Measurements from ENCODE around the gene L3MBTL4. TPM values are rescaled to one million over a fixed set of nuclear protein-coding genes. Genes with fewer than 3 reads are reported as not detected.

The L3MBTL4 gene
- total RNA-seq, 6 experiments from 2014 or later, result 8.2 to 16.0 (median 11.3) TPM

GRCh38 chr18:6297875-6298274 lies 116.8 kb downstream of the L3MBTL4 start:
- H3K27ac ChIP-seq, result no peak overlapping the region
- intact Hi-C loops (cut with DNase I), result no loop called here
- 74% methylated on average over 2 of the region's 2 CpGs for WGBS (ENCODE audit: insufficient coverage, low coverage, low lambda C conversion rate, missing lambda C conversion rate)
- ATAC-seq, result no peak
- TF ChIP-seq CTCF (IDR thresholded peaks at IDR 0.05) (no peak), POLR2A (IDR thresholded peaks at IDR 0.05) (no peak)
- DNase-seq, result no peak
- no peaks in the 10 kb centered on the region for H3K4me1 ChIP-seq
- no peaks in the 10 kb centered on the region for H3K9me3 ChIP-seq
- H3K27me3 ChIP-seq, result no peaks in the 10 kb centered on the region
- peaks cover 0 to 11% (median 0%) of the 10 kb centered on the region in 4 donors for H3K36me3 ChIP-seq
- no peak overlapping the region for H3K4me3 ChIP-seq

GRCh38 chr18:6294148-6294784 lies 120.4 kb downstream of the L3MBTL4 start:
- WGBS (ENCODE audit: insufficient coverage, low coverage, low lambda C conversion rate, missing lambda C conversion rate), result 20% methylated on average over 4 of the region's 4 CpGs
- peak overlapping the region in 2 of 3 donors; percentile 8 to 47 for H3K27ac ChIP-seq
- no peaks in the 10 kb centered on the region for H3K36me3 ChIP-seq
- intact Hi-C loops (cut with DNase I), result no loop called here
- H3K4me1 ChIP-seq, result no peaks in the 10 kb centered on the region
- peak in 1 of 3 donors; percentile 26 for DNase-seq
- ATAC-seq, result peak; percentile 72 to 96 (median 89)
- no peaks in the 10 kb centered on the region for H3K9me3 ChIP-seq
- H3K27me3 ChIP-seq, result no peaks in the 10 kb centered on the region
- TF ChIP-seq POLR2A (IDR thresholded peaks at IDR 0.05) (no peak), CTCF (IDR thresholded peaks at IDR 0.05) (no peak)
- no peak overlapping the region for H3K4me3 ChIP-seq

GRCh38 chr18:6289843-6290242 lies 124.9 kb downstream of the L3MBTL4 start:
- WGBS (ENCODE audit: insufficient coverage, low coverage, low lambda C conversion rate, missing lambda C conversion rate), result 77% methylated on average over 3 of the region's 4 CpGs
- Histone ChIP-seq H3K27me3 (no peaks in the 10 kb centered on the region), H3K4me3 (no peak overlapping the region), H3K36me3 (no peaks in the 10 kb centered on the region), H3K4me1 (no peaks in the 10 kb centered on the region), H3K9me3 (no peaks in the 10 kb centered on the region), H3K27ac (no peak overlapping the region)
- intact Hi-C loops (cut with DNase I), result no loop called here
- no peak for DNase-seq
- TF ChIP-seq CTCF (IDR thresholded peaks at IDR 0.05), result no peak
- no peak for TF ChIP-seq POLR2A (IDR thresholded peaks at IDR 0.05)
- peak in 2 of 4 donors; percentile 12 to 21 for ATAC-seq

GRCh38 chr18:6286585-6286984 lies 128.1 kb downstream of the L3MBTL4 start:
- DNase-seq (no peak), ATAC-seq (no peak)
- 78% methylated on average over 4 of the region's 4 CpGs for WGBS (ENCODE audit: insufficient coverage, low coverage, low lambda C conversion rate, missing lambda C conversion rate)
- Histone ChIP-seq H3K9me3 (no peaks in the 10 kb centered on the region), H3K36me3 (no peaks in the 10 kb centered on the region), H3K4me1 (peaks cover 0 to 7% (median 3%) of the 10 kb centered on the region in 4 donors), H3K27ac (no peak overlapping the region), H3K27me3 (no peaks in the 10 kb centered on the region), H3K4me3 (no peak overlapping the region)
- intact Hi-C loops (cut with DNase I), result no loop called here
- TF ChIP-seq POLR2A (IDR thresholded peaks at IDR 0.05), result no peak
- TF ChIP-seq CTCF (IDR thresholded peaks at IDR 0.05), result no peak
